Tibial nerve (tissue), 3 donors: ENCODE results near the gene RYR1.

Experiments
- POLR2A ChIP-seq, 2 donors: fragments of 450-650 bp; IDR thresholded peaks; one replicate each; pipeline ENCODE4 v1.6.1; 2017; ENCODE audit warnings: antibody characterized with exemption in 2 of 2, mild to moderate bottlenecking in 2 of 2, moderate library complexity in 2 of 2
- TF ChIP-seq, protein P1 (sequence below), 5 experiments: fragments of 200-600 bp in 3 of 5; fragments of 450-650 bp in 2 of 5; sonication (generic) in 3 of 5; IDR thresholded peaks; one replicate each; pipeline ENCODE4 v1.5.1; 2016 to 2019; ENCODE audit warnings: antibody characterized with exemption in 5 of 5, mild to moderate bottlenecking in 3 of 5, moderate library complexity in 2 of 5

- TF ChIP-seq, protein P1, sequence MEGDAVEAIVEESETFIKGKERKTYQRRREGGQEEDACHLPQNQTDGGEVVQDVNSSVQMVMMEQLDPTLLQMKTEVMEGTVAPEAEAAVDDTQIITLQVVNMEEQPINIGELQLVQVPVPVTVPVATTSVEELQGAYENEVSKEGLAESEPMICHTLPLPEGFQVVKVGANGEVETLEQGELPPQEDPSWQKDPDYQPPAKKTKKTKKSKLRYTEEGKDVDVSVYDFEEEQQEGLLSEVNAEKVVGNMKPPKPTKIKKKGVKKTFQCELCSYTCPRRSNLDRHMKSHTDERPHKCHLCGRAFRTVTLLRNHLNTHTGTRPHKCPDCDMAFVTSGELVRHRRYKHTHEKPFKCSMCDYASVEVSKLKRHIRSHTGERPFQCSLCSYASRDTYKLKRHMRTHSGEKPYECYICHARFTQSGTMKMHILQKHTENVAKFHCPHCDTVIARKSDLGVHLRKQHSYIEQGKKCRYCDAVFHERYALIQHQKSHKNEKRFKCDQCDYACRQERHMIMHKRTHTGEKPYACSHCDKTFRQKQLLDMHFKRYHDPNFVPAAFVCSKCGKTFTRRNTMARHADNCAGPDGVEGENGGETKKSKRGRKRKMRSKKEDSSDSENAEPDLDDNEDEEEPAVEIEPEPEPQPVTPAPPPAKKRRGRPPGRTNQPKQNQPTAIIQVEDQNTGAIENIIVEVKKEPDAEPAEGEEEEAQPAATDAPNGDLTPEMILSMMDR (IDR thresholded peaks at IDR 0.05), result no peak
- TF ChIP-seq POLR2A (IDR thresholded peaks at IDR 0.05), result no peak
Observed at GRCh38 chr19:38554676-38555141, 121.2 kb downstream of the RYR1 start.
